Peyer's patch (tissue), 4 donors: ENCODE results near the gene CRACR2B. TPM values are rescaled to one million over a fixed set of nuclear protein-coding genes. Genes with fewer than 3 reads are reported as not detected.

Source experiments
- DNase-seq, 3 donors: peaks; one replicate each; pipeline ENCODE4 v3.0.0-alpha.2; 2017 to 2019
- H3K27ac ChIP-seq, 4 donors: fragments of 200-600 bp; sonication (generic); one replicate each; pipeline ENCODE4 v1.5.1; 2016 to 2019
- H3K27me3 ChIP-seq, 2 donors: fragments of 200-600 bp; sonication (generic); one replicate each; pipeline ENCODE4 v1.5.1; 2019
- H3K36me3 ChIP-seq, 3 donors: fragments of 200-600 bp; sonication (generic); one replicate each; pipeline ENCODE4 v1.5.1; 2016 to 2019
- H3K4me1 ChIP-seq, 4 donors: fragments of 200-600 bp; sonication (generic); one replicate each; pipeline ENCODE4 v1.5.1; 2016 to 2019
- H3K4me3 ChIP-seq, 4 donors: fragments of 200-600 bp; sonication (generic); 1 replicate in 3 of 4; 2 replicates in 1 of 4; pipeline ENCODE4 v1.5.1; 2016 to 2019; ENCODE audit warnings: mild to moderate bottlenecking in 1 of 4
- H3K9me3 ChIP-seq, 4 donors: fragments of 200-600 bp; sonication (generic); one replicate each; pipeline ENCODE4 v1.5.1; 2016 to 2019; ENCODE audit warnings: mild to moderate bottlenecking in 1 of 4
- POLR2A ChIP-seq, 2 donors: fragments of 450-650 bp; IDR thresholded peaks; one replicate each; pipeline ENCODE4 v1.5.1; 2017; ENCODE audit warnings: antibody characterized with exemption in 2 of 2, mild to moderate bottlenecking in 2 of 2, moderate library complexity in 2 of 2
- total RNA-seq, 4 donors: library from RNA; depleted of rRNA; stranded (reverse); fragments of >200 nt; gene quantifications; one replicate each; pipeline ENCODE4 v1.1.0, GENCODE V29; 2016
- TF ChIP-seq, protein P1 (sequence below), 6 experiments: fragments of 450-650 bp in 4 of 6; fragments of 200-600 bp in 2 of 6; sonication (generic) in 1 of 6; IDR thresholded peaks; one replicate each; pipeline ENCODE4 v1.5.1; 2017 to 2019; ENCODE audit warnings: antibody characterized with exemption in 6 of 6, mild to moderate bottlenecking in 3 of 6, moderate library complexity in 1 of 6

CRACR2B gene
- total RNA-seq, 4 donors from 2014 or later = 44.0 to 175 (median 110) TPM

DNA sequence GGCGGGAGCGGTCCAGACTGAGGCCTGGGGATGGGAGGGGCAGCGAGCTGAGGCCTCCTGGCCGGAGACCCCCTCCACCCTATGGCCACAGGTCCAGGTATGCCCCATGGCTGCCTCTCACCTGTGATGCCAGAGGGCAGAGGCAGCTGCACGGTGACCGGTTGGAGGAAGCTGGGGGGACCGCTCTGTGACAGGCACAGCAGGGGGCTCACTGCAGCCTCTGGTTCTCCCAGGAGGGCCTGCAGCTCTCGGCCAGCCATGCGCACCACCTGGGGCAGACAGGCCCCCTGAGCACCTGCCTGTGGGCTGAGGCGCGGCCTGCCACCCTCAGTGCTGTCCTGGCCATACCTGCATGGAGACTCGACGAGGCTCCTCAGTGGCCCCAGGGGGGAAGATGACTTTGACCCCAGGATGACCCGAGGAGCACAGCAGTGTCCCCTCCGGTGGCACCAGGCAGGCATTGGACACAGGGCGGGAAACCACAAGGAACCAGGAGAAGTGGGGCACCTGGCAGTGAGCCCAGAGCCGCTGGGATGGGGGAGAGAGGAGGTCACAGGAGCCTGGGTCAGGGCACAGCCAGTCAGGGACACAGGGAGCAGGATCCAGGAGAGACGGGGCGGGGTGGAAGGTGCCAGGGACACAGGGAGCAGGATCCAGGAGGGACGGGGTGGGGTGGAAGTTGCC, 26.5 kb upstream of the CRACR2B start:
- H3K36me3 ChIP-seq = peaks cover 0 to 43% (median 0%) of the 10 kb centered on the region in 3 donors
- peaks cover 13 to 43% (median 24%) of the 10 kb centered on the region in 4 donors for H3K4me1 ChIP-seq
- H3K9me3 ChIP-seq = no peaks in the 10 kb centered on the region
- no peak for DNase-seq
- TF ChIP-seq, protein P1, sequence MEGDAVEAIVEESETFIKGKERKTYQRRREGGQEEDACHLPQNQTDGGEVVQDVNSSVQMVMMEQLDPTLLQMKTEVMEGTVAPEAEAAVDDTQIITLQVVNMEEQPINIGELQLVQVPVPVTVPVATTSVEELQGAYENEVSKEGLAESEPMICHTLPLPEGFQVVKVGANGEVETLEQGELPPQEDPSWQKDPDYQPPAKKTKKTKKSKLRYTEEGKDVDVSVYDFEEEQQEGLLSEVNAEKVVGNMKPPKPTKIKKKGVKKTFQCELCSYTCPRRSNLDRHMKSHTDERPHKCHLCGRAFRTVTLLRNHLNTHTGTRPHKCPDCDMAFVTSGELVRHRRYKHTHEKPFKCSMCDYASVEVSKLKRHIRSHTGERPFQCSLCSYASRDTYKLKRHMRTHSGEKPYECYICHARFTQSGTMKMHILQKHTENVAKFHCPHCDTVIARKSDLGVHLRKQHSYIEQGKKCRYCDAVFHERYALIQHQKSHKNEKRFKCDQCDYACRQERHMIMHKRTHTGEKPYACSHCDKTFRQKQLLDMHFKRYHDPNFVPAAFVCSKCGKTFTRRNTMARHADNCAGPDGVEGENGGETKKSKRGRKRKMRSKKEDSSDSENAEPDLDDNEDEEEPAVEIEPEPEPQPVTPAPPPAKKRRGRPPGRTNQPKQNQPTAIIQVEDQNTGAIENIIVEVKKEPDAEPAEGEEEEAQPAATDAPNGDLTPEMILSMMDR (IDR thresholded peaks at IDR 0.05) = no peak
- no peak for TF ChIP-seq POLR2A (IDR thresholded peaks at IDR 0.05)
- no peak overlapping the region for H3K27ac ChIP-seq
- H3K27me3 ChIP-seq = no peaks in the 10 kb centered on the region
- no peak overlapping the region for H3K4me3 ChIP-seq

DNA sequence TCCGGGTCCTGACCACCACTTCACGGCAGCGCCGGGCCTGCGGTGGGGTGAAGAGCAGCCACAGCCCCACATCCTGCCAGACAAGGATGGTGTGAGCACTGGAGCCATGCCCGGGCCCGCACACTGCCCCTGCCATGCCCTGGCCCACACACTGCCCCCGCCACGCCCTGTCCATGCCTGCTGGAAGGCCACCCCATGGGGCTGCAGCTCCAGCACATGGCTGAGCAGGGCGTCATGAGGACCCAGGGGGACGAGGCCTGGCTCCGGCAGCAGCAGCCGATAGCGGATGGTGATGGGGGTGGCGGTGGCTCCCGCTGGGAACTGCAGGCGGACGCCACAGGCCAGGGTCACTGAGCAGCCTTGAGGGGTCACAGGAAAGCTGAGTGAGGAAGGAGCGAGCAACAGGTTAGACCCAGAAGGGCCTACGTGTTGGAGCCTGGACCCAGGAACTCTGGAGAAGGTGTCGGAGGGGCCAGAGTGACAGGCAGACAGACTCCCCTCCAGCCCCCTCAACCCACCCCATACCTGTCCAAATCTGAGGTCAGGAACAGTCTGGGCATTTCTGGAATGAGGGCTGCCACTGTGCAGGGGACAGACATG, 25.6 kb upstream of the CRACR2B start:
- H3K4me1 ChIP-seq = peaks cover 8 to 34% (median 15%) of the 10 kb centered on the region in 4 donors
- H3K36me3 ChIP-seq = peaks cover 0 to 43% (median 0%) of the 10 kb centered on the region in 3 donors
- H3K27ac ChIP-seq = no peak overlapping the region
- TF ChIP-seq, protein P1 (IDR thresholded peaks at IDR 0.05) = no peak
- no peak for TF ChIP-seq POLR2A (IDR thresholded peaks at IDR 0.05)
- H3K4me3 ChIP-seq = no peak overlapping the region
- no peaks in the 10 kb centered on the region for H3K9me3 ChIP-seq
- DNase-seq = no peak
- no peaks in the 10 kb centered on the region for H3K27me3 ChIP-seq

DNA sequence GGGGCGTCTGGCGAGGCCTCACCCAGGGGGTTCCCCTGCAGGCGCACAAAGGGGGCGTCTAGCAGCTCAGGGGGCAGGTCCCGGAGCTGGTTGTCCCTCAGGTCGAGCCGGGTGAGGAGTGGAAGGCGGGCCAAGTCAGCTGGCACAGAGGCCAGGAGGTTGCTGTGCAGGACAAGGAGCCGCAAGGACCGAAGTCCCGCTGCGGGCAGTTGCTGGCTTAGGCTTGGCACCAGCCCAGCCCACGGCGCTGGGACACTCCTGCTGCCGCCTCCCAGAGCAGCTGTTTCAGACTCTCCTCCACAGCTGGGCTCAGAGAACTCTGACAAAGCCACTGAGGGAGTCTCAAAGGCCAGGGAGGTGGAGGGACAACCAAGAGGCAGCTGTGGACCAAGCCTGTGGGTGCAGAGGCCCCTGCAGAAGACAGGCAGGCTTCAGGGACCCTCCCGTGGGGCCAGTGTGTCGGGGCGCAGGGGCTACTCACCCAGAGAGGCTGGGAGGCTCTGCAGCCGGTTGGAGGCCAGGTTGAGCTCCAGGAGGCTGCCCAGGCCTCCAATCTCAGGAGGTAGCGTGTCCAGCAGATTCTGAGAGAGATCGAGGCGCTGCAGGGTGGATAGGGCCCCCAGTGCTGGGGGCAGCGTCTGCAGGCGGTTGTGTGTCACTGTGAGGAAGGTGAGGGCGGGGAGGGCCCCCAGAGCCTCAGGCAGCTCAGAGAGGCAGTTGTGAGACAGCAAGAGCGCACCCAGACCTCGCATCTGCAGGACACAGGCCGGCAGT, 24.8 kb upstream of the CRACR2B start:
- DNase-seq = no peak
- no peak overlapping the region for H3K27ac ChIP-seq
- H3K9me3 ChIP-seq = no peaks in the 10 kb centered on the region
- peaks cover 0 to 43% (median 0%) of the 10 kb centered on the region in 3 donors for H3K36me3 ChIP-seq
- no peaks in the 10 kb centered on the region for H3K27me3 ChIP-seq
- TF ChIP-seq POLR2A (IDR thresholded peaks at IDR 0.05) = no peak
- TF ChIP-seq, protein P1 (IDR thresholded peaks at IDR 0.05) = no peak
- no peak overlapping the region for H3K4me3 ChIP-seq
- H3K4me1 ChIP-seq = peaks cover 8 to 38% (median 14%) of the 10 kb centered on the region in 4 donors

DNA sequence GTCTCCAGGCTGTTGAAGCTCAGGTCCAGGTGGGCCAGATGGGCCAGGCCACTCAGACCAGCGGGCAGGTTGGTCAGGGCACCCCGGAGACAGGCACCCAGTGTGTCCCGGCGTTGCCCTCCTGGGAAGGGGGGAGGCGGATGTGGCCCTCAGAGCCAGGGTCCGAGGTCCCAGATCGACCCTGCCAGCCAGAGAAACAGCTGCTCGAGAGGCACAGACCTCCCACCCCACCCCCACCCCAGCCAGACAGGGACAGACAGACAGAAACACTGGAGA, 24.3 kb upstream of the CRACR2B start:
- no peak for DNase-seq
- H3K4me3 ChIP-seq = no peak overlapping the region

More for the DNA sequence above, 24.3 kb upstream of the CRACR2B start:
- no peaks in the 10 kb centered on the region for H3K27me3 ChIP-seq
- peaks cover 11 to 41% (median 14%) of the 10 kb centered on the region in 4 donors for H3K4me1 ChIP-seq
- no peak overlapping the region for H3K27ac ChIP-seq
- H3K9me3 ChIP-seq = no peaks in the 10 kb centered on the region
- peaks cover 0 to 43% (median 0%) of the 10 kb centered on the region in 3 donors for H3K36me3 ChIP-seq
- TF ChIP-seq POLR2A (IDR thresholded peaks at IDR 0.05) = no peak
- TF ChIP-seq, protein P1 (IDR thresholded peaks at IDR 0.05) = no peak
